Loucy (cell line): ENCODE data around the gene SLC30A7.

ENCODE experiments used
- H2AFZ ChIP-seq: fragments of 200-600 bp; sonication (generic); 2 replicates; pipeline ENCODE4 v1.6.0; 2016; ENCODE audit warnings: antibody characterized with exemption, mild to moderate bottlenecking, low read length, moderate library complexity
- H3F3A ChIP-seq: fragments of 200-600 bp; 2 replicates; pipeline ENCODE4 v1.6.0; 2016; ENCODE audit warnings: antibody characterized with exemption, low read depth, mild to moderate bottlenecking
- H3K27me3 ChIP-seq: fragments of 200-600 bp; sonication (generic); 2 replicates; pipeline ENCODE4 v1.6.1; 2014; ENCODE audit warnings: low read length, mild to moderate bottlenecking; ENCODE audit not compliant: insufficient read depth, poor library complexity, severe bottlenecking
- H3K36me3 ChIP-seq: fragments of 200-600 bp; sonication (generic); 2 replicates; pipeline ENCODE4 v1.6.1; 2016; ENCODE audit warnings: low read length; ENCODE audit not compliant: insufficient read depth
- H3K4me1 ChIP-seq: fragments of 200-600 bp; sonication (generic); 2 replicates; pipeline ENCODE4 v1.5.1; 2014; ENCODE audit warnings: low read length, mild to moderate bottlenecking; ENCODE audit not compliant: insufficient read depth, poor library complexity, severe bottlenecking
- H3K4me2 ChIP-seq: fragments of 200-600 bp; sonication (generic); 2 replicates; pipeline ENCODE4 v1.6.0; 2014; ENCODE audit warnings: antibody characterized with exemption, low read length, low read depth, mild to moderate bottlenecking; ENCODE audit not compliant: poor library complexity, severe bottlenecking
- H3K4me3 ChIP-seq: fragments of 200-600 bp; sonication (generic); 2 replicates; pipeline ENCODE4 v1.5.1; 2014; ENCODE audit warnings: low read length, mild to moderate bottlenecking, mixed read lengths; ENCODE audit not compliant: poor library complexity, severe bottlenecking
- H3K79me2 ChIP-seq: fragments of 200-600 bp; sonication (generic); 2 replicates; pipeline ENCODE4 v1.6.1; 2014; ENCODE audit warnings: low read length; ENCODE audit not compliant: insufficient read depth
- H3K9ac ChIP-seq: fragments of 200-600 bp; sonication (generic); 2 replicates; pipeline ENCODE4 v1.6.0; 2014; ENCODE audit warnings: mild to moderate bottlenecking, low read depth, low read length, moderate library complexity; ENCODE audit not compliant: poor library complexity, severe bottlenecking
- H3K9me2 ChIP-seq: fragments of 200-600 bp; sonication (generic); replicated peaks from 2 replicates; pipeline ENCODE4 v1.6.1; 2016; ENCODE audit warnings: low read depth, low read length, mixed read lengths
- H3K9me3 ChIP-seq: fragments of 200-600 bp; sonication (generic); 2 replicates; pipeline ENCODE4 v1.6.1; 2014; ENCODE audit warnings: mild to moderate bottlenecking, antibody characterized with exemption, low read length, low read depth; ENCODE audit not compliant: insufficient read depth
- H4K20me1 ChIP-seq: fragments of 200-600 bp; sonication (generic); 2 replicates; pipeline ENCODE4 v1.6.0; 2014; ENCODE audit warnings: antibody characterized with exemption, low read length, mild to moderate bottlenecking; ENCODE audit not compliant: insufficient read depth, poor library complexity, severe bottlenecking
- EZH2phosphoT487 ChIP-seq: fragments of 200-600 bp; IDR thresholded peaks from 2 replicates; pipeline ENCODE4 v1.6.1; 2018; ENCODE audit warnings: antibody characterized with exemption, mild to moderate bottlenecking, moderate library complexity, borderline replicate concordance
- TF ChIP-seq, protein P1 (sequence below): fragments of 200-600 bp; sonication (generic); conservative IDR thresholded peaks from 2 replicates; pipeline ENCODE4 v1.5.1; 2014; ENCODE audit warnings: mild to moderate bottlenecking, antibody characterized with exemption, low read length

The SLC30A7 gene

DNA sequence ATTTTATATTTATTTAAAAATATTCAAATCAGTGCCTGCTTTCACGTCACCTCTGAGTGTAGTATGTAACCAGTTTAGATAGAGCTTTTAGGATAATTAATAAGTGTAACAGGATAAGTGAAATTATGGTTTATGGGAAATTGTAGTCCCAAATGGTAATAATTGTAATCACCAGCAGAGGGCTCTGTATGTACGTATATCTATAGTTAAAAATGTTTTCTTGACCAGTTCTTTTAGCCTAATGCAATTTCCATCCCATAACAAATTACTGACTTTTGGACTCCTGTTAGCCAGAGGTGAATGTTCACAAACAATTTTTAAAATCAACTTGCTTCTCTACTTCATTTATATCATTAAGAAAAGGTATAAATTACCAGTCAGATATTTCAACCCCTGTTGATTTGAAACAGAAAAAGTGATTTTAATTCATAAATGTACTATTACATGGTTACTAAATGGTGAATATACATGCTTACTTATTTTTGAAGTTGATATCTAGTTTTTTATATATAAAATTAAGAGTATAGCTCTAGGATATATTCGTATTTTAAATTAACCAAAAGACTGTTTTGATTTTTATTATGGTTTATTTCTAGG, 25.3 kb downstream of the SLC30A7 start:
- Histone ChIP-seq H3K4me2 (no peak overlapping the region), H3K9me2 (no peaks in the 10 kb centered on the region), H3K9me3 (no peaks in the 10 kb centered on the region), H2AFZ (no peak overlapping the region), H3K36me3 (peaks cover 41% of the 10 kb centered on the region), H3K27me3 (no peaks in the 10 kb centered on the region), H3K9ac (no peak overlapping the region), H3F3A (no peaks in the 10 kb centered on the region), H3K79me2 (no peaks in the 10 kb centered on the region), H3K4me3 (no peak overlapping the region), H4K20me1 (no peaks in the 10 kb centered on the region), H3K4me1 (no peaks in the 10 kb centered on the region)
- TF ChIP-seq, protein P1, sequence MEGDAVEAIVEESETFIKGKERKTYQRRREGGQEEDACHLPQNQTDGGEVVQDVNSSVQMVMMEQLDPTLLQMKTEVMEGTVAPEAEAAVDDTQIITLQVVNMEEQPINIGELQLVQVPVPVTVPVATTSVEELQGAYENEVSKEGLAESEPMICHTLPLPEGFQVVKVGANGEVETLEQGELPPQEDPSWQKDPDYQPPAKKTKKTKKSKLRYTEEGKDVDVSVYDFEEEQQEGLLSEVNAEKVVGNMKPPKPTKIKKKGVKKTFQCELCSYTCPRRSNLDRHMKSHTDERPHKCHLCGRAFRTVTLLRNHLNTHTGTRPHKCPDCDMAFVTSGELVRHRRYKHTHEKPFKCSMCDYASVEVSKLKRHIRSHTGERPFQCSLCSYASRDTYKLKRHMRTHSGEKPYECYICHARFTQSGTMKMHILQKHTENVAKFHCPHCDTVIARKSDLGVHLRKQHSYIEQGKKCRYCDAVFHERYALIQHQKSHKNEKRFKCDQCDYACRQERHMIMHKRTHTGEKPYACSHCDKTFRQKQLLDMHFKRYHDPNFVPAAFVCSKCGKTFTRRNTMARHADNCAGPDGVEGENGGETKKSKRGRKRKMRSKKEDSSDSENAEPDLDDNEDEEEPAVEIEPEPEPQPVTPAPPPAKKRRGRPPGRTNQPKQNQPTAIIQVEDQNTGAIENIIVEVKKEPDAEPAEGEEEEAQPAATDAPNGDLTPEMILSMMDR: peak; percentile 79
- no peak for TF ChIP-seq EZH2phosphoT487

DNA sequence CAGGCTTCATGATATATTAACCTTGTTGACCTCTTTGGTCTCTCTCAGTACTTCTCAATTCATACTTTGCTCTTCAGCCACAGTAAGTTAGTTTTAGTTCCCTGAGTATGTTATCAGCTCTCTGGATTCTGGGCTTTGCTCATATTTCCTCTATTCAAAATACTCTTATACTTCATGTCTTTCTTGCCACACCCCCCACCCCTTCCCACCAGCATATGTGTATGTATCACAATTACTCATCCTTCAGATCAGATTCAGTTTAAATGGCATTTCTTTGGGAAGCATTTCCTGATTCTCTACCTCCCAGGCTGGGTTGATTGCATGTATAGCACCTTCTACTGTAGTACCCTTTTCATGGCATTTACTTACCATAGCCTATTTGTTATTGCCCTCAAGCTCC, 28.3 kb downstream of the SLC30A7 start:
- Histone ChIP-seq H3K27me3 (no peaks in the 10 kb centered on the region), H3K4me3 (no peak overlapping the region), H3K4me2 (no peak overlapping the region), H3K9ac (no peak overlapping the region), H2AFZ (no peak overlapping the region), H3F3A (peaks cover 13% of the 10 kb centered on the region; the same call in 1 of the 2 replicates), H3K79me2 (no peaks in the 10 kb centered on the region), H3K9me3 (no peaks in the 10 kb centered on the region), H3K9me2 (no peaks in the 10 kb centered on the region), H3K36me3 (peaks cover 19% of the 10 kb centered on the region), H3K4me1 (peaks cover 19% of the 10 kb centered on the region), H4K20me1 (no peaks in the 10 kb centered on the region)
- TF ChIP-seq, protein P1: no peak
- no peak for TF ChIP-seq EZH2phosphoT487

DNA sequence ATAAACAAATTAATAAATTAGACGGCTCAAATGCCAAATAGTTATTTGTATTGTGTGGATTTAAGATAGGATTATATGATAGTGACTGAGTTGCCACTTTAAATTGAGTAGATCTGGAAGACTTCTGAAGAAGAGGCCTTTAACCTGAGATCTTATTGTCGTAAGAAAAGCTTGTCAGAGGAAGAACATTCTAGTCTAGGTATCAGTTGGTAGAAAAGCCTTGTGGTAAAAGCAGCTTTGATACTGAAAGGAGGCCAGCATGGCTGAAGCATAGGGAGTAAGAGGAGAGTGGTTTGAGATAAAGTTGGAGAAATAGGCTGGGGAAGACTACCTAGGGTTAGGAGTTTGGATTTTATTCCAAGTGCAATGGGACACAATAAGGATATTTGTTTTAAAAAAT, 29.1 kb downstream of the SLC30A7 start:
- Histone ChIP-seq H4K20me1 (no peaks in the 10 kb centered on the region), H3K4me3 (no peak overlapping the region), H3K4me1 (peaks cover 19% of the 10 kb centered on the region), H3K27me3 (no peaks in the 10 kb centered on the region), H3K9ac (no peak overlapping the region), H3K4me2 (no peak overlapping the region), H3F3A (peaks cover 13% of the 10 kb centered on the region; the same call in 1 of the 2 replicates), H3K36me3 (peaks cover 16% of the 10 kb centered on the region), H3K79me2 (no peaks in the 10 kb centered on the region), H3K9me3 (no peaks in the 10 kb centered on the region), H3K9me2 (no peaks in the 10 kb centered on the region), H2AFZ (no peak overlapping the region)
- TF ChIP-seq EZH2phosphoT487: no peak
- TF ChIP-seq, protein P1: no peak
